Stimulated activated CD8-positive, alpha-beta memory T cell treated with anti-CD3 and anti-CD28 coated beads, Interleukin-4, amount 100 ng/mL, for 48 hours (primary cell): ENCODE data around the gene SLCO4C1.
A peak's percentile ranks its signal among the peaks of the same experiment; 100 is the strongest.
"Not testable (repeated sequence)": the region's sequence is repeated elsewhere in the genome, so short reads cannot be mapped to it uniquely, and the experiment has no call there.

ENCODE experiments used
- DNase-seq: peaks from one replicate; pipeline ENCODE4 v3.0.0-alpha.2; 2020

SLCO4C1 gene

DNA sequence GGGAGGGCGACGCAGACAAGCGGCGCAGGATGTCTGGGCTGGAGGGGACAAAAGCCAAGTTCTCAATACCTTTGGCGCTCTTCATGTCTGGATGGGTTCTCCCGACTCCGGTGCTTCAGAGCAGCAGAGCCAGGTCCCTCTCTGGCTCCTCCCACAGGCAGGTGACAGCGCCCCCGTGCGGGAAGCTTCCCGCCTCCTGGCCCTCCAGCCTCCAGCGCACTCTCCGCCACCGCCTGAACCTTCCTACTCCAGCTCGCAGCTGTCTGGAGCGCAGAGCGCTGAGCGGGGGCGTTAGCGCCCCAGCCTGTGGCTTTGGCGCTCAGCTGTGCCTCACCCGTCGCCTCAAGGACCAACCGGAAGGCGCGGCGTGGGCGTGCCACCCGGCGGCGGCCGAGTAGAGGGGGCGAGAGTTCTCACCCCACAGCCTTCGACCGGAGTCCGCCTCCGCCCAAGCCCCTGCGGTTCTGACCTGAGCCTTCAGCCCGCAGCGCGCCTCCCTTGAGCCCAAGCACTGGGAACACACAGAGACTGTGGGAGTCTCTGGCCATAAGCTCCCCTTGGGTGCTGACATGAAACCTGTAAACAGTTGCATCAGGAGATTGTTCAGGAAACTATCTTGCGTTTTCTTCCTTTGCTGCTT lies at the start of gene SLCO4C1:
TSS of gene SLCO4C1 (minus strand) at position 107 of the 640 bp plus-strand sequence. CDS start at position 85, 22 bp downstream.
- DNase-seq: peak; percentile 84

DNA sequence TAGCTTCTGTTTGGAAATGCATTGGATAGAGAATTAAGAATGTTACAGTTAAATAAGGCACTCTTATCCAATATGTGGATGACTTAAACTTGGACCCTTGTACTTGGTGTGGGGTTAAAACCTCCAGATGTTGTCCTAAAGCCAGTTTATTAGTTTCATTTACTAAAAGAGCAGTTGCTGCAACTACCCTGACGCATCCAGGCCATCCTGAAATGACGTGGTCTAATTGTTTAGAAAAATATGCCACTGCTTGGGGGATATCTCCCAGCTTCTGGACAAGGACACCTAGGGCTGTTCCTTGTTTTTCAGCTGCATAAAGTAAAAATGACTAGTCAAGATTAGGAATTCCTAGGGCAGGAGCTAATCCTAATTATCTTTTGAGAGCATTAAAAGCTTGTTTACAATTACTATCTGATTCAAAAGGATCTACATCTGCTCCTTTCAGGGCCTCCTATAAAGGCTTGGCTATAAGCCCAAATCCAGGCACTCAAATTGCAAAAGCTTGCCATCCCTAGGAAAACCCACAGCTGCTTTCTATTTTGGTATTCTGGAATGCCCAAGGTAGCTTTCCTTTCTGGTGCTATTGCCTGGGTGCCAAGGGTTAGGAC lies 45.7 kb upstream of the SLCO4C1 start:
- no peak for DNase-seq

GRCh38 chr5:102324714-102325113 lies 28.6 kb upstream of the SLCO4C1 start:
- DNase-seq: no peak

GRCh38 chr5:102318801-102319200 lies 22.7 kb upstream of the SLCO4C1 start:
- not testable (repeated sequence) for DNase-seq

DNA sequence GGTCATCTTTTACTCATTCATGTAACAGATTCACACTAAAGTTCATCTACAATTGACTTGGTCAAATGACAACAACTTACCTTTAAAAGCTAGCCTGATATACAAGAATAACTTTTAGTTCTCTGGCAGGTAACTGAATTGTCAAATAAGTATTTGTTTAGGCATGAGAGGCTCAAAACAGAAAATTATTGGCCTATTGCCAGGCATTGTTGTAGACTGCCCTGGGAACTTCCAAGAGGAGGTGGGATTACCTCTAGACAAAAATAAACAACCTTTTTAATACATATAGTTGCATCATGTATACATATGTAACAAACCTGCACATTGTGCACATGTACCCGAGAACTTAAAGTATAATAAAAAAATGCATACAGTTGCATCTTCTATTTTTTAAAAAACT lies 18.2 kb upstream of the SLCO4C1 start:
- DNase-seq: no peak

- DNase-seq: no peak
Observed at GRCh38 chr5:102313912-102314311, 17.8 kb upstream of the SLCO4C1 start.

- no peak for DNase-seq
Observed at GRCh38 chr5:102312586-102313370, 16.7 kb upstream of the SLCO4C1 start.

GRCh38 chr5:102309586-102309985 lies 13.5 kb upstream of the SLCO4C1 start:
- DNase-seq: no peak

DNA sequence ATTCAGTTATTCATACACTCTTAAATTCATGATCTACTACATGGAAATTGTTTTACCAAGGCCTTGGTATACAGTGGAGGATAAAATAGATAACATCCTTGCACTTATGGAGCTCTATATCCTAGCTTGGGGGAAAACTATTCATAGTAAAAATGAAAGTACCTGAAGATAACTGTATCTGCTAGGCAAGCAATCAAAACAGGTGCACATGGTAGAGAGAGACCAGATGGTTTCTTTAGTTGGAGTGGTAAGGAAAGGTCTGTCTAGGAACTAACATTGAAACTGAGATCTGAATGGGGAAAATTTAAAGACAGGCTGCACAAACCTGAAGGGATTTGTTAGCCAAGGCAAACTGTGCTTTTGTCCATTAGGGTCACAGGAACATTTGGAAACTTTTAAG lies 11.1 kb upstream of the SLCO4C1 start:
- DNase-seq: no peak

DNA sequence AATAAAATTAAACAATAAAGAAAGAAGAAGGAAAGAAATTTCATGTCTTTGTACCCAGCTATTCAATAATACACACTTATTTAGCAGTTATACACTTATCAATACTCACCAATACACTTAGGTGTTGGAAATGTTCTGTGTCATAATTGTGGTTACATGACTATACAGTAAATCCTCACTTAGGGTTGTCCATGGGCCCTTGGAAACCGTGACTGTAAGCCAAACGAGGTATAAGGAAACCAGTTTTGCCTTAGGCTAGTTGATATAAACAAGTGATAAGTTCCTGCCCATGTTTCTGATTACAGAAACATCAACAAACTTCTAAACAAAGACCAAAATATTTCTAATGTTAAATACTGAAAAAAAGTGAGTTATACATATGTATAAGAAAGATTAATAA lies 10.0 kb upstream of the SLCO4C1 start:
- no peak for DNase-seq

GRCh38 chr5:102295534-102296177 lies 428 bp downstream of the SLCO4C1 start:
- no peak for DNase-seq

DNA sequence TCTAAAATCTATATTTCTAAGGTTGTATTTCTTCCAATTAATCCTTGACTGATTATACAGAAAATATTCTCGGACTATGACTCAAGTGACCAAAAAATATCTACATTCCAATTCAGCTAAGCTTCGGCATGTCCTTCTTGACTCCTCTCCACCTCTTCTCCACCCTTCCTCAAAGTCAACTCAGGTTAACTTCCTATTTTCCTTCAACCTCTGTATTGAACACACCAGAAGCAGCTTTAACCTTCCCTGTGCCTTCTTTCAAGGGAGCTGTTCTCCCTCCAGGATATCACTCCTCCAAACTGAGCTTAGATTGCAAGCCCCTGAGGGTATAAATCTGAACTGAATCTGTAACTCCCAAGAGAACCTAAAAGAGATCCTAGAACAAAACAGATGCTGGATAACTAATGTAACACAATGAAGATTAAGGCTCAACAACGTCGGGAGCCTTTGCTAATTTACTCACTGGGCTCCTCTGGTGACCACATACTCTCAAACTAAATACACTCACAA lies 1.1 kb downstream of the SLCO4C1 start:
- DNase-seq: no peak

DNA sequence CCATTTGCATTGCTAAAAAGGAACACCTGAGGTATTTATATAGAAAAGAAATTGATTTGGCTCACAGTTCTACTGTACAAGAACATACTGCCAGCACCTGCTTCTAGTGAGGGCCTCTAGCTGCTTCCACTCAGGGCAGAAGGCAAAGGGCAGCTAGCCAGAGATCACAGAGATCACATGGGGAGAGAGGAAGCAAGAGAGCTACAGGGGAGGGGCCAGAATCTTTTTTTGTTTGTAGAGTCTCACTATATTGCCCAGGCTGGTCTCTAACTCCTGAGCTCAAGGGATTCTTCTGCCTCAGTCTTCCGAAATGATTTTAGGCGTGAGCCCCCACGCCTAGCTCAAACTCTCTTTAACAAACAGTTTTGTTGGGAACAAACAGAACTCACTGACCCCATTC lies 6.1 kb downstream of the SLCO4C1 start:
- no peak for DNase-seq

DNA sequence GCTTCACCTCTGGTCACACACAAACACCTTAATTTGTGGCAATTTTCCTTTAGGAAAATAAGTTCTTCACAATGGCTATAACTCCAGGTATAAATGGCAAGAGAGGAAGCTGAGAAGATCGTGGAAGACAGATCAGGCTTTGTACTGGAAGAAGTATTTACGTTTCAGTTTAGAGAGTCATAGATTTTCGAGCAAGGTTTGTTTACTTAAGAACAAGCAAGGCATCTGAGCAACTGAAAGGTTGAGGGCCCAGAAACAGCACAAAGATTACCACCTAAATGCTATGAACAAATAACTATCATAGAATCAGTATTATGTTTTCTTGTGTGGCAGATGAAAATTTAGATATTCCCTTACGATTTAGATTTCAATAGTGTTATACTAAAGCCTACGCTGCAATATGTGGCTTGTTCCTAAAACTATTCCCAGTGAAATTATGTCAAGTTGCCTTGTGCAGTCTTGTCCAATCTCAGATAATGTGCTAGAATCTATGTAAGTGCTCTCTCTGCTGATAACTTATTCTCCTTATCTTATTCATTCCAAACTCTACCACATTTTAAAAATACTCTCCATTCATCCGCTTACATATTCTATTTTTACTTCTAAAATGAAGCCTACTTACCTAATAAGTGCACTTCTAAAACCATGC lies 6.7 kb downstream of the SLCO4C1 start:
- no peak for DNase-seq

DNA sequence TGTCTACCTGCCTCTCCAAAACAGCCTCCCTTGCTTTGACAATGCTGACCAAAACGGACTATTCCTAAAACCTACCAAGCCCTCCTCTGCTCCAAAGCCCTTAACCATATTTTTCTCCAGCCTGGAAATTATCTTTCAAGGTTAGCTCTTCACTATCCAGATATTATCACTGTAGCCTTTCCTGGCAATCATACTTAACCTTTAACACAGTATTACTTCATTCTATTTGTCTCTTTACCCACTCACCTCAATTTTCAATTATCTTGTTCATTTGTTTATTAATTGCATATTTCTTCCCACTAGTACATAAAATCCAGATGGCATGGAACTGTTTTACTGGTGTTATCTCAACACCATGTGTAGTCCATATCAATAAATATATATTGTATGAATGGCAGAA lies 7.5 kb downstream of the SLCO4C1 start:
- no peak for DNase-seq

DNA sequence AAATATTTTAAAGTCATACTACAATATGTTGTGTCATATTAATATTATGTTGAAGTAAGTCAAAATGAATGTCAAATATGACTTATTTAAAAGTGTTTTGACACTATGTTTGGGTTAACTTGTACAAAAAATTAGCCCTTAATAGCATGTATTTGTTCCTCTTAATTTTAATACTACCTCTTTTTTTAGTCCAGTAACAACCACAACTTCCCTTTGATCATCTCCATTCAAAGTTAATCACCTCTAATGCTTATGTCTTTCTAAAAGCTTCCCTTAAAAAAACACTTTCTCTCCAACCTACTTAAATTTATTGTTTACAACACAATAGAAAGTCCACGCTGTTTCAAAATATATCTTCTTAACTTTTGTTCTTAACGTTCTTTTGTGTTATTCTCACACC lies 9.6 kb downstream of the SLCO4C1 start:
- DNase-seq: no peak

DNA sequence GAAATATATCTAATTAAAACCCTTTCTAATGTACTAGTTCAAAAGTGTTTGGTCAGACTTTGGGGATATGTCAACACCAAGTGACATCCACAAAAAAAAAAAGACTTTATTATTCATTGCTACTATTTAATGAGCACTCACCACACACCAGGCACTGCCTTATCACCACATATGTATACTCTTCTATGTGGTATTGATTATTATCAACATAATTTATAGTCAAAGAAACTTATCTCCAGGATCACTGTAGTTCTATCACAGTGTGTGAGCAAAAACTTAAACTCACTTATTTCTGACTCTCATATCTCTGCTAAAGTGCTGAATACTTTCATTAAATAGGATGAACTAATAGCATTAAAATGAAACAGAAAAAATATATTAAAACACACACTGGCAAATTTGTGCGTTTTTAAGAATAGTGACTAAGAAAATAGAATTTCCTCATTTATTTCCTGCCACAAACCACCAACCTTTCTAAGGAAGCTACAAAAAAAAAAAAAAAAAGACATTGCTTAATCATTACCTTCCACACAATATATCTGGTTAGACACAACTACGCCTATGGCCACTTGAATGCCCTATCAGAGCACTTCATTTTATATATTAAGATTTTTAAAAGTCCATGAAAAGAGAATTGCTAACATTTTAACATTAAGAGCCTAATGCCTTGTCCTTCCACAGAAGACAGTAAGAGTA lies 12.8 kb downstream of the SLCO4C1 start:
- no peak for DNase-seq

DNA sequence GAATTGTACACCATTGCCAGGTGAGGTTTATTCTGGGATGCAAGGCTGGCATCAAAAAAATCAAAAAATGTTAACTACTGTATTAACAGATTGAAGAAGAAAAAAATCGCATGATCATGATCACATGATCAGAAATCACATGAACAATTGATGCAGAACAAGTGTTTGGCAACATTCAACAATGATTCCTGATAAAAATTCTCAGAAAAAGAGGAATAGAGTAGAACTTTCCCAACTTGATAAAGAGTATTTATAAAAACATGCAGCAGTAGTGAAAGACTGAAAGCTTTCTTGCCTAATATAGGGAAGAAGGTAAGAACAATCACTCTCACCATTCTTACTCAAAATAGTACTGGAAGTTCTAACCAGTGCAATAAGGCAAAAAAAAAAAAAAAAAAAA lies 16.4 kb downstream of the SLCO4C1 start:
- no peak for DNase-seq

DNA sequence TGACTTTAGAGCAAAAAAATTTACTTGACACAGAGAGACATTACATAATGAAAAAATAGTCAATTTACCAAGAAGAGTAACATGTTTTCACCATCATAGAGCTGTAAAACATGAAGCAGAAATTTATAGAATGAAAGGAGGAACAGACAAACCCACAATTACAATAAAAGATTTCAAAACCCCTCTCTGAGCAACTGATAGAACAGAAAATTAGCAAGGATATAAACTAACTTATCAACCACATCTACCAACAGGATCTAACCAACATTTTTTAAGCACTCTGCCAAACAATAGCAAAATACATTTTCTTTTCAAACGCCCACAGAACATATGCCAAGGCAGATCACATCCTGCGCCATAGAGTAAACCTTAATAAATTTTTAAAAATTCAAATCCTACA lies 17.9 kb downstream of the SLCO4C1 start:
- DNase-seq: no peak

- DNase-seq: no peak
Observed at GRCh38 chr5:102277144-102277543, 18.9 kb downstream of the SLCO4C1 start.

GRCh38 chr5:102271759-102272158 lies 24.3 kb downstream of the SLCO4C1 start:
- DNase-seq: no peak

GRCh38 chr5:102270036-102270435 lies 26.0 kb downstream of the SLCO4C1 start:
- no peak for DNase-seq
